K562 (cell line): Measurements from ENCODE around the gene BTD. TPM values are rescaled to one million over a fixed set of nuclear protein-coding genes. Genes with fewer than 3 reads are reported as not detected.
A peak's percentile ranks its signal among the peaks of the same experiment; 100 is the strongest.

Source experiments
- ARID3A ChIP-seq: IDR thresholded peaks from 2 replicates; pipeline ENCODE4 v1.6.1; 2012; ENCODE audit warnings: low read depth, low read length, improper control_type of control experiment, borderline replicate concordance
- COPS2 ChIP-seq: fragments of 450-650 bp; conservative IDR thresholded peaks from 2 replicates; pipeline ENCODE4 v1.6.1; 2016; ENCODE audit warnings: mild to moderate bottlenecking, moderate library complexity
- FOXA1 ChIP-seq: fragments of 450-650 bp; IDR thresholded peaks from 2 replicates; pipeline ENCODE4 v1.6.1; 2016; ENCODE audit warnings: mild to moderate bottlenecking, borderline replicate concordance
- IRF1 ChIP-seq: sonication (generic); formaldehyde crosslinking; IDR thresholded peaks from 2 replicates; pipeline ENCODE4 v1.8.0; 2022; ENCODE audit warnings: missing genetic modification reagents, mild to moderate bottlenecking, borderline replicate concordance
- KDM4B ChIP-seq, 2 experiments: fragments of 450-650 bp in 1 of 2; sonication (generic) in 1 of 2; IDR thresholded peaks; 2 replicates each; pipeline ENCODE4 v1.6.1; 2016 to 2017; ENCODE audit warnings: borderline replicate concordance in 2 of 2, antibody characterized with exemption in 1 of 2, low read depth in 1 of 2, mild to moderate bottlenecking in 1 of 2
- MEIS2 ChIP-seq: fragments of 450-650 bp; IDR thresholded peaks from 2 replicates; pipeline ENCODE4 v1.6.1; 2014; ENCODE audit warnings: mild to moderate bottlenecking; ENCODE audit not compliant: partially characterized antibody
- MTA2 ChIP-seq: fragments of 450-650 bp; IDR thresholded peaks from 2 replicates; pipeline ENCODE4 v1.6.1; 2016; ENCODE audit warnings: low read depth
- MYNN ChIP-seq, 2 experiments: sonication (generic); formaldehyde crosslinking in 1 of 2; IDR thresholded peaks; 2 replicates each; pipeline versions ENCODE4 v1.5.0 to v1.6.1; 2016 to 2020; ENCODE audit warnings: antibody characterized with exemption in 1 of 2, missing genetic modification reagents in 1 of 2
- NFATC3 ChIP-seq: fragments of 450-650 bp; IDR thresholded peaks from 2 replicates; pipeline ENCODE4 v1.6.1; 2017; ENCODE audit warnings: mild to moderate bottlenecking
- OTX1 ChIP-seq: fragments of 450-650 bp; formaldehyde crosslinking; IDR thresholded peaks from 2 replicates; pipeline ENCODE4 v1.4.0; 2022; ENCODE audit warnings: mild to moderate bottlenecking
- POLR2AphosphoS5 ChIP-seq: IDR thresholded peaks from 2 replicates; pipeline ENCODE4 v1.6.1; 2011; ENCODE audit warnings: mild to moderate bottlenecking, low read depth, low read length, moderate library complexity; ENCODE audit not compliant: control insufficient read depth, insufficient read depth
- SLC30A9 ChIP-seq: fragments of 250-450 bp; sonication (Bioruptor Pico); IDR thresholded peaks from 2 replicates; pipeline ENCODE4 v1.8.0; 2022; ENCODE audit warnings: mild to moderate bottlenecking, moderate library complexity
- SMAD2 ChIP-seq: fragments of 150-350 bp; IDR thresholded peaks from 2 replicates; pipeline ENCODE4 v1.6.1; 2014; ENCODE audit warnings: low read depth, mild to moderate bottlenecking, low read length
- TCFL5 ChIP-seq: fragments of 250-450 bp; sonication (Bioruptor Pico); conservative IDR thresholded peaks from 2 replicates; pipeline ENCODE4 v1.6.1; 2021; ENCODE audit warnings: mild to moderate bottlenecking, moderate library complexity, matching md5 sums
- XRCC3 ChIP-seq: fragments of 450-650 bp; IDR thresholded peaks from 2 replicates; pipeline ENCODE4 v1.6.1; 2017; ENCODE audit warnings: mild to moderate bottlenecking, moderate library complexity
- ZNF174 ChIP-seq: fragments of 250-450 bp; sonication (Bioruptor Pico); IDR thresholded peaks from 2 replicates; pipeline ENCODE4 v1.4.0; 2020; ENCODE audit warnings: mild to moderate bottlenecking
- ZNF507 ChIP-seq: conservative IDR thresholded peaks from 2 replicates; pipeline ENCODE4 v1.6.1; 2017; ENCODE audit warnings: missing genetic modification characterization, missing compliant biosample characterization
- ZNF589 ChIP-seq: fragments of 200-800 bp; sonication (Bioruptor generic); IDR thresholded peaks from 2 replicates; pipeline ENCODE4 v1.6.1; 2016; ENCODE audit warnings: low read depth, missing genetic modification characterization, missing compliant biosample characterization
- ZNF695 ChIP-seq: fragments of 450-650 bp; formaldehyde crosslinking; IDR thresholded peaks from 2 replicates; pipeline ENCODE4 v1.4.0; 2020; ENCODE audit warnings: mild to moderate bottlenecking, moderate library complexity
- ZNF740 ChIP-seq, 3 experiments: fragments of 200-800 bp in 1 of 3; sonication (Bioruptor generic) in 1 of 3; sonication (generic) in 1 of 3; formaldehyde crosslinking in 1 of 3; IDR thresholded peaks; 2 replicates each; pipeline versions ENCODE4 v1.6.1 to v1.8.0; 2016 to 2022; ENCODE audit warnings: mild to moderate bottlenecking in 2 of 3, missing compliant biosample characterization in 2 of 3, missing genetic modification characterization in 2 of 3, missing genetic modification reagents in 1 of 3
- polyA plus RNA-seq, 8 experiments: library from polyadenylated mRNA; depleted of rRNA in 4 of 8; stranded (reverse) in 5 of 8; unstranded in 3 of 8; fragments of >200 nt; fragmentation: Nextera tagmentation in 2 of 8; fragmentation: Illumina TruSeq in 1 of 8; extraction: Ambion mirVana in 2 of 8; extraction: Trizol in 1 of 8; gene quantifications; 2 replicates each; pipeline versions ENCODE4 v1.2.1 to v1.2.3, GENCODE V29; 2011 to 2014; ENCODE audit warnings: inconsistent platforms in 1 of 8, missing spikeins in 1 of 8
- total RNA-seq, 7 experiments: library from RNA; depleted of rRNA in 6 of 7; stranded (reverse); fragments of >200 nt in 6 of 7; fragmentation: Illumina TruSeq in 2 of 7; extraction: Trizol in 2 of 7; gene quantifications; 2 replicates each; pipeline versions ENCODE4 v1.2.1 to v1.2.3, GENCODE V29; 2011 to 2021; ENCODE audit warnings: low replicate concordance in 1 of 7
- TF ChIP-seq, protein P1 (sequence below): fragments of 250-450 bp; sonication (Bioruptor Pico); IDR thresholded peaks from 2 replicates; pipeline ENCODE4 v1.8.0; 2022; ENCODE audit warnings: moderate library complexity, mild to moderate bottlenecking, inconsistent platforms
- TF ChIP-seq, protein P2 (sequence below): fragments of 250-450 bp; sonication (Bioruptor Pico); IDR thresholded peaks from 2 replicates; pipeline ENCODE4 v1.5.0; 2020; ENCODE audit warnings: mild to moderate bottlenecking

Gene BTD
- total and polyA plus RNA-seq, 9 of the 15 experiments (the other 6 are each of a cell fraction or from before 2014, with no cell fraction given): 6.6 to 26.2 (median 10.6) TPM

- TF ChIP-seq XRCC3 (no peak), COPS2 (no peak), OTX1 (peak; percentile 98), ZNF589 (CRISPR knock-in tag) (no peak), MEIS2 (no peak), IRF1 (CRISPR knock-in tag) (no peak), ARID3A (no peak), SMAD2 (no peak), ZNF174 (CRISPR knock-in tag) (peak; percentile 90), TCFL5 (no peak), ZNF695 (CRISPR knock-in tag) (no peak), KDM4B (IDR thresholded peaks at IDR 0.05; ENCODE audit: borderline replicate concordance in 2 of 2, low read depth in 1 of 2) (no peak), ZNF507 (tag) (no peak), MTA2 (no peak), SLC30A9 (peak; percentile 100), POLR2AphosphoS5 (no peak), ZNF740 (CRISPR knock-in tag; IDR thresholded peaks at IDR 0.05) (no peak), ZNF740 (tag; IDR thresholded peaks at IDR 0.05) (no peak), FOXA1 (no peak), NFATC3 (no peak), MYNN (IDR thresholded peaks at IDR 0.05) (no peak), MYNN (CRISPR knock-in tag; IDR thresholded peaks at IDR 0.05) (no peak)
- TF ChIP-seq, protein P1, sequence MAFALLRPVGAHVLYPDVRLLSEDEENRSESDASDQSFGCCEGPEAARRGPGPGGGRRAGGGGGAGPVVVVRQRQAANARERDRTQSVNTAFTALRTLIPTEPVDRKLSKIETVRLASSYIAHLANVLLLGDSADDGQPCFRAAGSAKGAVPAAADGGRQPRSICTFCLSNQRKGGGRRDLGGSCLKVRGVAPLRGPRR: peak; percentile 99
- TF ChIP-seq, protein P2, sequence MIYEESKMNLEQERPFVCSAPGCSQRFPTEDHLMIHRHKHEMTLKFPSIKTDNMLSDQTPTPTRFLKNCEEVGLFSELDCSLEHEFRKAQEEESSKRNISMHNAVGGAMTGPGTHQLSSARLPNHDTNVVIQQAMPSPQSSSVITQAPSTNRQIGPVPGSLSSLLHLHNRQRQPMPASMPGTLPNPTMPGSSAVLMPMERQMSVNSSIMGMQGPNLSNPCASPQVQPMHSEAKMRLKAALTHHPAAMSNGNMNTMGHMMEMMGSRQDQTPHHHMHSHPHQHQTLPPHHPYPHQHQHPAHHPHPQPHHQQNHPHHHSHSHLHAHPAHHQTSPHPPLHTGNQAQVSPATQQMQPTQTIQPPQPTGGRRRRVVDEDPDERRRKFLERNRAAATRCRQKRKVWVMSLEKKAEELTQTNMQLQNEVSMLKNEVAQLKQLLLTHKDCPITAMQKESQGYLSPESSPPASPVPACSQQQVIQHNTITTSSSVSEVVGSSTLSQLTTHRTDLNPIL (CRISPR knock-in tag): peak; percentile 92; the same call in 1 of the 2 replicates
Observed at GRCh38 chr3:15591928-15592327, 9.6 kb upstream of the BTD start (continued).
